ENCODE data around the gene PRND.
A peak's percentile ranks its signal among the peaks of the same experiment; 100 is the strongest.
"Not testable (repeated sequence)": the region's sequence is repeated elsewhere in the genome, so short reads cannot be mapped to it uniquely, and the experiment has no call there.

Gene PRND

DNA sequence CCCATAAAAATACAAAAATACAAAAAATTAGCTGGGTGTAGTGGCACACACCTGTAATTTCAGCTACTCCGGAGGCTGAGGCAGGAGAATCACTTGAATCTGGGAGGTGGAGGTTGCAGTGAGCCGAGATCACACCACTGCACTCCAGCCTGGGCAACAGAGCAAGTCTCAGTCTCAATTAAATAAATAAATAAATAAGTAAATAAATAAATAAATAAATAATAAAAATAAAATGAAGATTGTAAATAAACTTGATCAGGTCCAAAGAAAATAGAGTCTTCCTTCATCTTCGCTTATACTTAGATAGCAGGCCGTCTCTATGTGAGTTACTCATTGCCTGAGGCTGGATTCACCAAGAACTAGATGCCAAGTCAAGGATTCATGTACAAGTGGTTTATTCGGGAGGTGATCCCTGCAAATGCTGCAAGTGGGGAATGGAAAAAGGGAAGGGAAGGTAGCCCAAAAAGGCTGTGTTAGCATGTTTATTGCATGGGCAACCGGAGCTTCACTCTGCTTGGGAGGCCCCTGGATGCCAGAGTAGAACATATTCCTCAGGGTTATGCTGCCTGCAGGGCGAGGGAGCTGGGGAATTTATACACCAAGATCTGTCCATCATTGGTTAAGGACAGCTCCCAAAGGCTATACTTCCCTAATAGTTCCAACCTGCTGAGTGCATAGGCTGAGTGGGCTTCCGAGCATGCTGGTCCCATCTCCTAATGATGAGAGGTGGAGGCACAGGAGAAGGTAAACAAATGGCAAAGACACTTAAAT lies 16.3 kb downstream of the PRND start:
- no peak for DNase-seq (ENCODE audit: low read depth)

- peak; percentile 47 for DNase-seq (ENCODE audit: low read depth)
Measured at GRCh38 chr20:4740774-4741431, 19.2 kb downstream of the PRND start.

- DNase-seq (ENCODE audit: low read depth), result no peak
Measured at GRCh38 chr20:4748847-4749246, 27.1 kb downstream of the PRND start.

GRCh38 chr20:4749326-4749725 lies 27.6 kb downstream of the PRND start:
- no peak for DNase-seq (ENCODE audit: low read depth)

- no peak for DNase-seq (ENCODE audit: low read depth)
Measured at GRCh38 chr20:4750381-4750780, 28.7 kb downstream of the PRND start.

DNA sequence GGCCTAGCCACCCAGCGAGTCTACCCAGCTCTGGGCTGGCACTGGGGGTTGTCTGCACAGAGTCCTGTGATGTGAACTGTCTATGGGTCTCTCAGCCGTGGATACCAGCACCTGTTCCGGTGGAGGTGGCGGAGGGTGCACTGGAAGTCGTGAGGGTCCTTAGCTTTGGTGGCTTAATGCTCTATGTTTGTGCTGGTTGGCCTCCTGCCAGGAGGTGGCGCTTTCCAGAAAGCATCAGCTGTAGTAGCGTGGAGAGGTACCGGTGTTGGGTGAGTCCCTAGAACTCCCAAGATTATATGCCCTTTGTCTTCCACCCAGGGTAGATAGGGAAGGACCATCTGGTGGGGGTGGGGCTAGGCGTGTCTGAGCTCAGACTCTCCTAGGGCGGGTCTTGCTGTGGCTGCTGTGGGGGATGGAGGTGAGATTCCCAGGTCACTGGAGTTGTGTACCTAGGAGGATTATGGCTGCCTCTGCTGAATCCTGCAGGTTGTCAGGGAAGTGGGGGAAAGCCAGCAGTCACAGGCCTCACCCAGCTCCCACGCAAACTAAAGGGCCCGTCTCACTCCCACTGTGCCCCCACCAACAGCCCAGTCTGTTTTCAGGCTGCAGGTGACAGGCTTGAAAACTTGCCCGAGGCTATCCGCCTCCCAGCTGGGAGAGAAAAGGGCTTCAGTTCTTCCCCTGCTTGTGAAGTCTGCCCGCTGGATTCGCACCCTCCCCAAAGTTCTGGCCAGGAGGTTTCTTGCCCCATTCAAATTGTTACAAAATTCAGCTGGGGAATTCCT lies 37.6 kb downstream of the PRND start:
- not testable (repeated sequence) for DNase-seq (ENCODE audit: low read depth)

GRCh38 chr20:4763261-4763660 lies 41.6 kb downstream of the PRND start:
- DNase-seq (ENCODE audit: low read depth), result no peak

- DNase-seq (ENCODE audit: low read depth), result no peak
Measured at GRCh38 chr20:4763723-4764510, 42.2 kb downstream of the PRND start.

GRCh38 chr20:4764805-4765204 lies 43.1 kb downstream of the PRND start:
- DNase-seq (ENCODE audit: low read depth), result no peak

GRCh38 chr20:4765681-4766080 lies 44.0 kb downstream of the PRND start:
- DNase-seq (ENCODE audit: low read depth), result no peak

- no peak for DNase-seq (ENCODE audit: low read depth)
Measured at GRCh38 chr20:4766631-4767030, 44.9 kb downstream of the PRND start.

- no peak for DNase-seq (ENCODE audit: low read depth)
Measured at GRCh38 chr20:4767084-4767483, 45.4 kb downstream of the PRND start.

DNA sequence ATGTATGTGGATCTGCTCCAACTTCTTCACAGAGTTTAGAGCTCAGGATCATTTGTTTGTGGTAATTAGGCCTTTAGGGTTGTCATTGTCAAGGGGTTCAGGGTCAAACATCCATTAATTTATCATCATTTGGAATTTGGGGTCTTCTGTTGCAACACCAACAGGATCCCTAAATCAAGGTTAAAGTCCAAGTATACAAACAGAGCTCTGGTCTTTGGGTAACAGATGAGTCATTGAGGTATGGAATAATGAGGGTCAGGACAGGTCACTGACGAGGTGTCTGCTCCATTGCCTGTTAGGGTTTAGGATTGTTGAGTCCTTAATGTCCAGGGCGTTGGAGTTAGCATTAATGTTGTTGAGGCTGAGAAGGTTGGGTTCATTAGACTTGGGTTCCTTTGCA lies 47.6 kb downstream of the PRND start:
- no peak for DNase-seq (ENCODE audit: low read depth)

DNA sequence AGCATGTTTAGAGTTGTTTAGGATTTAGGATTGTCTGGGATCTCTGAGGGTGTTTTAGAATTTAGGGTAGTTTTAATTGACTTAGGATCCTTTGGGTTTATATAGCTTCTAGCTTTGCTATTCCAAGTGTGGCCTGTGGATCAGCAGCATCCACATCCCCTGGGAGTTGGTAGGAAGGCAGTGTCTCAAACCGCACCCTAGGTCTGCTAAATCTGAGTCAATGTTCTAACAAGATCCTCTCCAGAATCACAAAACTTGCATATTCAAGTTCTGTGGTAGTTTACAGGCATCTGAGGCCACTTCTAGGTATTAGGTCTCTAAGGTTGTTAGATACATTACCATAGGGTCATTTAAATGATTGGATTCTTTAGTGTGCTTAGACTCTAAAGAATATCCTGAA lies 48.3 kb downstream of the PRND start:
- no peak for DNase-seq (ENCODE audit: low read depth)

DNA sequence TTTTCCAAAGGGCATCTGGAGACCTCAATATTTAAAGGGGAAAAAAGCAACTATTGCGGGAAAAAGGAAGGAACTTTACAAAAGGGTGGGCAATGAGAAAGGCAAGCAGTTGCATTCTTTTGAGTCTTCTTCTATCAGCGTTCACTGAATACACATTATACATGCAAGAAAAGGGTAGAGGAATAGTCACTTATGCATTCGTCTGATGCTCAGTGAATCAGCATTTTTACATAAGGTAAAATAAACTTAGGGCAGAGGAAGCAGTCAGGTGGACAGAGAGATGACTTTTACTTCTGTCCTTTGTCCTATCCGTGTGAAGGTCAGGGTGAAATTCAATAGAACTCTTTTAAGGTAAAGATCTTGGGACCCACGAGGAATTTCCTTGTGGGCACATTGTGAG lies 49.3 kb downstream of the PRND start:
- no peak for DNase-seq (ENCODE audit: low read depth)

- no peak for DNase-seq (ENCODE audit: low read depth)
Measured at GRCh38 chr20:4772132-4772531, 50.4 kb downstream of the PRND start.

DNA sequence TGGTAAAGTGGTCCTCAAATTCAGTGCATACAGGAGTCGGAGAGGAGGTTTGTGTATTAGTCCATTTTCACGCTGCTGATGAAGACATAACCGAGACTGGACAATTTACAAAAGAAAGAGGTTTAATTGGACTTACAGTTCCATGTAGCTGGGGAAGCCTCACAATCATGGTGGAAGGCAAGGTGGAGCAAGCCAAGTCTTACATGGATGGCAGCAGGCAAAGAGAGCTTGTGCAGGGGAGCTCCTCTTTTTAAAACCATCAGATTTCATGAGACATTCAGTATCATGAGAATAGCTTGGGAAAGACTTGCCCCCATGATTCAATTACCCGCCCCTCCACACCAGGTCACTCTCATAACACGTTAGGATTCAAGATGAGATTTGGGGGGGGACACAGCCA lies 51.3 kb downstream of the PRND start:
- DNase-seq (ENCODE audit: low read depth), result not testable (repeated sequence)

DNA sequence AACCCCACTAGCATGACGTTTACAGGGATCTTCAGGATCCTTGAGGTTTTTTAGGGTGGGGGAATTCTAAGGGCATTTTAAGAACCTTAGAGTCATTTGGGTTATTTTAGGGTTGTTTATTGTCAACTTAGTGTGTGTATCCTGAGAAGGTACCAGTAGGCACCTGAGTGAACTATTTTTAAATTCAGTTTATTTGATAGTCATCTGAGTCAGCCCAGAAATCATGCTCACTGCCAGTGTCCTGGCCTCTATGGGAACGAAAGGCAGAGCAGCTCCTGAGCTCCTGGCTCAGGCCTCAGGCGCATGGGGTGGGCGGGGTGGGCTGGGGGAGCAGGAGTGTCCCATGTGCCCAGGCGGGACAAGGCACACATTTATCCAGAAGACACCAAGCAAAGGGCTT lies 52.0 kb downstream of the PRND start:
- DNase-seq (ENCODE audit: low read depth), result no peak

DNA sequence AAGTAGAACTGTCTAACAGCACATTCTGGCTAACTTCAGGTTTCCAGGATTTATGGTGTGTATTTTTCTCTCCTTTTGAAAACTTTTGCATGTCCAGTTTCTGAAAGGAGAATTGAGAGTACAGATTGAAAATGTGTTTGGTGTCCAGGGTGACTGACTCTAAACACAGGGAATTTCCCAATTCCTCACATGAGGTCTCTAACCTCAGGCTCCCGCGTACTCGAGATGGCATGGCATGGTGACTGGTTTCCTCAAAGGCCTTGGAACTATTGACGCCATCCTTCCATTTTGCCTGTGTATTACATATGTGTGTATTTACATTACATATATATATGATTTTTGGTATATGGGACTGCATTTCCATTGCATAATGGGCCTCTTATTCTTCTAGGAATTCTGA lies 52.5 kb downstream of the PRND start:
- no peak for DNase-seq (ENCODE audit: low read depth)

DNA sequence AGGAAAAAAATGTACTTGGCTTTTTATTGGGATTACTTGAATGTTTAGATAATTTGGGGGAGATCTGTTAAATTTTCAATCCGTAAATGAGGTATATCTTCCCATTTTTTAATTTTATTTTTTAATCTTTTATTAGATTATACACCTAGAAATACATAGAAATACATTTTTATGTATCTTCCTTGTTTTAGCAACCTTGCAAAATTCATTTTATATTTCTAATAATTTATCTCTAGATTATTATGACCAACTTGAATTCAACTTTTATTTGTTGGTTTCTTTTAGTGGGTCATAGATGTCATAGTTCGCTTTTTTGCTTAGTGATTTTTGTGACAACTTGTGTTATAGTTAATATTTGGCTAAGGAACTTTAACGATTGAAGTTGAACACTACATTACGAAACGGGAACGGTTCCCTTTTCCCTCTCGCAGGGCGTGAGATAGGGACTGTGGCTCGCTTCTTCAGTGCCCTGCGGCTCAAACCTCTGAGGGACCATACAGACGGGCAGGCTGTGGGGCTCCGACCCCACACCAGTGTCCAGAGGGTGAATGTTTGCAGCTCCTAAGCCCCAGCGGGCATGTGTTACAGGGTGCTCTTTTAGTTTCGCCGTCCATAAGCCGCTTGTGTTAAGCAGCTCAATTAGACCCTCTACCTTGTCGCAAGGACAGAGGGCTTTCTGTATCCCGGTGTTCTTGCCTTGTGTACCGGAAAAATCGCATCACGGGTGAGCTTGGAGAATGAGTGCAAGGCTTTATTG lies 53.8 kb downstream of the PRND start:
- no peak for DNase-seq (ENCODE audit: low read depth)

DNA sequence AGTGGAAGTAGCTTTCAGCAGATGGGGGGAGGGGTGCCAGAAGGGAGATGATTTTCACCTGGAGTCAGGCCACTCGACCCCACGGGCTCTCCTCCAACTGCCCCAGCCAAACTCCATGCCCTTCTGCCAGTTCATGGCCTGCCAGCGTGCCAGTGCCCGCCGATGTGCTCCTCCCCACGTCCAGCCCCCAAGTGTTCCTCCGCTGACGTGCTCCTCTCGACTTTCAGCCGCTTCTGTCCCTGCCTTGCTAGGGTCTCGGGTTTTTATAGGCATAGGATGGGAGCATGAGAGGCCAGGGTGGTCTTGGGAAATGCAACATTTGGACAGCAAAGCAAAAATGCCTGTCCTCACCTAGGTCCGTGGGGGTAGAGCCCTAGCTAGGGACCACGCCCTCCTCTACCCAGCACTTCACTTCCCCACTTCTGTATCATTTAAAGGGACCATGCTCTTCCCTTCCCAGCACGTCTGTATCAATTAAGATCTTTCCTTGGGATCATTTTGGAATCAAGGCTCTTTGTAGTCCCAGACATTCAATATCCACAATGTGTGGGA lies 54.4 kb downstream of the PRND start:
- DNase-seq (ENCODE audit: low read depth), result no peak

Data from stimulated activated CD8-positive, alpha-beta memory T cell treated with anti-CD3 and anti-CD28 coated beads, Interleukin-15, amount 100 ng/mL, for 24 hours (primary cell).